NCI-H2227 treated with DMSO at 0.1 percent for 48 hours (cell line): ENCODE results near the gene GNL2.

Experiments used
- DNase-seq: peaks from one replicate; lab custom pipeline; 2025; lab: John Stamatoyannopoulos, UW

Gene GNL2

DNA sequence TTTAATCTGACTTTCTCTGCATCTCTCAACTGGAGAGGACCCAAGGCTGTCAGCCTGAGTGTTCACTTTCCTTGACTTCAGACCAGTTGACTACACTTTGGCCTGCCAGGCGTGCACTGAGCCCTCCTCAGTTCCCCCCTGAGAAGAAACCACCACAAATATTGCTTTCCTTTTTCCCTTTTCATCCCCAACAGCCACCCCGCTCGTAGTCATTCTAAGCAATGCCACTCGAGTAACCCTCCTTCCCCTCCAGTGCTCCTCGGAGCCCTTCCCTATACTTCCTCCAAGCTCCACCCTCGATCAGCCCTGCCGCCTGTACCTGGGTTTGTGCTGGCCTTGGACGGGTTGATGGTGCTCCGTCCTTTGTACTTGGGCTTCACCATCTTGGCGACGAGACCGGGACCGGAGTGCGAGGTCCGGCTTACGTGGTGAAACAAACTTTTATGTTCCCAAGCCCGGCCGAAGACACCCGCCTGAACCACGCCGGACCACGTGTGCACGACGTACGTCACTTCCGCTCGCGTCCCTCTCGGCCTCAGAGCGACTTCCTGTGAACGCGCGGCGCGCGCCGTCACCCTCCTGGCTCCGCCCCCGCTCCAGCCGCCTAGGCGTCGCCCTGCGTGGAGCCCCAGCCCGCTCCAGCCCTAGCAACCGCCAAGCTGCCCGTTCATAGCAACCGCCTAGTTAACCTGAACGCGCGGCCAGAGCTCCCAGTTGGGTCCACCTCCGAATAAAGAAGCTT is at the start of gene GNL2:
Gene GNL2 (minus strand): TSS at position 498 of the 742 bp plus-strand sequence. CDS start 115 bp downstream, at position 383.
- DNase-seq = peak; percentile 95

DNA sequence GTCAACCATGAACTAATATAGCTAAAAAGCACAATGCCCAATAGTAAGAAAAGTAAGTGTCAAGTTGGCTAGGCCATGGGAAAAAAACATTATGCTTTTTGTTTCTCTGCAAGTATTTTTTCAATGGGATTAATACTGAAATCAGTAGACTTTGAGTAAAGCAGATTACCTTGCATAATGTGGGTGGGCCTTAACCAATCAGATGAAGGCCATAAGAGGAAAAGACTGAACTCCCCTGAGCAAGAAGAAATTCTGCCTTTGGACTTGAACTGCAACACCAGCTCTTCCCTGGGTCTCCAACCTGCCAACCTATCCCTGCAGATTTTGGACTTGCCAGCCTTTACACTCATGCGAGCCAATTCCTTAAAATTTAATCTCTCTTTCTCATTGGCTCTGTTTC is 45.3 kb upstream of the GNL2 start:
- DNase-seq = no peak

DNA sequence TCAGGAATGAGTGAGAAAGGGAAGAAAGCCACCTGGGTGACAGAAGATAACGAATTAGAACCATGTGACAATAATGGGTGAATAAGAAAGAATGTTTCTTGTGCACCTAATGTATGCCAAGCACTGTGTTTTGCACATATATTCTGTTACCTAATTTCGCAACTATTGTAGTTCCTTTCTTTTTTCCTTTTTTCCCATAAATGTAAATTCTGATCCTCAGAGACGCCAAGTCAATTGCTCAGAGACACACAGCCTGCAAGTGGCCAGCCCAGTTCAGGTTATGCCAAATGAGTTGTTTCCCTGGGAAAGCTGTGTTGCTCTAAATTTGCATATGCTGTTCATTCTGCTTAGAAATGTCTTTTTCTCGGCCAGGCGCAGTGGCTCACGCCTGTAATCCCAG is 40.7 kb upstream of the GNL2 start:
- DNase-seq = no peak

DNA sequence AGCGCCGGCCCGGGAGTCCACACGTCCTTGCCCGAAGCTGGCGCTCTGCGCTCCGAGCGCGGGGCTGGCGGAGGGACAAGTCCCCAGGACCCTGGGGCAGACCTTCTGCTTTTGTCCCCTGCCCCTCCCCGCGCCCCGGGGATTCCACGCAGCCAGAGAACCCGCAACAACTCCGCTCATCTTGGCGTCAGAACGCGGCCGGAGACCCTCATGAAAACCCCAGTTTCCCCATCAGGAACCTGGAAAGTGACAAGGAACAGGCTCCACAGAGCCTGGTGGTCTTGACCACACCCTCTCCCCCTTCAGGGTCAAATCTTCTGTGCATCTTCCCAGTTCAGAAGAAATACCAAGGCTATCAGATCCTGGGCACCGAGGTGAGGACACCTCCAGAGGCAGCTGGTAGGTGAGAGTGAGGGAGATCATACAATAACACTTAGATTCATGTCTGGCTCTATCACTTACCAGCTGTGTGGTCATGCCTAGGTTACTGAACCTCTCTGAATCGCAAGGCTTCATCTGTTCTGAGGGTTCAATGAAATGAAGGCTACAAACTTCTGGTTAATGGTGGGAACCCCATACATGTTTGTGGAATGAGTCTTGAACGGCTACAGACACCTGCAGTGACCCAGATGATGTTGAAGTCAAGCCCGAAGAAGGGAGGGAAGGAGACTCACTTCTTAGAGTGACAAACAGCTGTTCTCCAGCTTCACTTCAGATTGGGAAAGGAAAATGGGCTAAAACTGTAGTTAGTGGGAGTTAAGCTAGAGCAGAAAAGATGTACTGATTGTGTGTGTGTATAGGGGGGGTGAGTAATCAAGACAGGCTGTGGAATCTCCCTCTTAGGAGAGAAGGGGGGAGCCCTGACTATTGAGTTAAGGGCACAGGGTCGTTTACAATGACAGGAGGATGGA is 39.5 kb upstream of the GNL2 start:
- DNase-seq = no peak

DNA sequence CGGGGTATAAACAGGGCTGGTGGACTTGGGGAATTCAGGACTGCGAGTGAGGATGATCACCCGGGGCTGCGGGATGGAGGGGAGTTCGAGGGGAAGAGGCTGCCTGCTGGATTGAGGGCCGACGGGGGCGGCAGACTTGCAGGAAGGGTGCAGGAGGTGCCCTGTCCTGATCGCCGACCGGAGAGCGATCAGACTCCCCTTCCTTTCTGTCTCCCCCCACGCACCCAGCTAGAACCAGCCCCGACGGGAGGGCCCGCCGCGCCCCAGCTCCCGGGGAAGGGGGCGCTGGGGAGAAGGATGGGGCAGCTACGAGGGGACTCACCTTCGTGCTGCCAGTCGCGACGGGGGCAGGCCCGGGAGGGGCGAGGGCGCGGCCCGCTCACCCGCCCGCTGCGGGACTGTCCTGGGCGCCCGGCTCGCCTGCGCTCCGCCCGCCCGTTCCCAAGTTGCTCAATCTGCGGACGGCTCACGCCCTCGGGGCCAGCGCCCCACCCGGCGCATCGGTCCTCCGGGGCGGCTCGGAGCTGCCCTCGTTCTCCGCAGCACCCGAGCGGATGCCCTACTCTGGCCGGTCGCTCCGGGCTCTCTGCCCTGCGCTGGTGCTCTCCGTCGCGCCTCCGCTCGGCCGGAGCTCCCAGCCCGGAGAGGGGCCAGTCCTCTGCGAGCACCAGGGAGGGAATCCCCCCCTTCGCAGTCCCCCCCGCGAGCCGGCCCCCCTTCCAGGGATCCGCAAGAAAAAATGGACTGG is 38.7 kb upstream of the GNL2 start, which contains the start of gene RSPO1:
Gene RSPO1 (minus strand): TSS at position 649 of the 748 bp plus-strand sequence. CDS start 5,231 bp downstream, outside the sequence.
- peak; percentile 49 for DNase-seq

DNA sequence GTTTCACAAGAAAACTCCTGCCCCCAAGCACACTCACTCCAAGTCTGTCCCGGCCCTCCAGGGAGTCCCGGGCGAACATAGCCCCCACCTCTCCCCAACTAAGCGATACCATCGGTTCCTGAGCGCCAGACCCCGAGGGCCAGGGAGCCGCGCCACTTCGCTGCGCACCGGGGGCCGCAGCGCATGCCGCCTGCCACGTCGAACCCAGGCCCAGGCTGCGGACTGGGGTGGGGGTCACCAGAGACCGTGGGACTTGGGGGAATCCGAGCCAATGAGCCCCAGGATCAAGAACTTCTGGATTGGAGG is 38.2 kb upstream of the GNL2 start:
- no peak for DNase-seq

DNA sequence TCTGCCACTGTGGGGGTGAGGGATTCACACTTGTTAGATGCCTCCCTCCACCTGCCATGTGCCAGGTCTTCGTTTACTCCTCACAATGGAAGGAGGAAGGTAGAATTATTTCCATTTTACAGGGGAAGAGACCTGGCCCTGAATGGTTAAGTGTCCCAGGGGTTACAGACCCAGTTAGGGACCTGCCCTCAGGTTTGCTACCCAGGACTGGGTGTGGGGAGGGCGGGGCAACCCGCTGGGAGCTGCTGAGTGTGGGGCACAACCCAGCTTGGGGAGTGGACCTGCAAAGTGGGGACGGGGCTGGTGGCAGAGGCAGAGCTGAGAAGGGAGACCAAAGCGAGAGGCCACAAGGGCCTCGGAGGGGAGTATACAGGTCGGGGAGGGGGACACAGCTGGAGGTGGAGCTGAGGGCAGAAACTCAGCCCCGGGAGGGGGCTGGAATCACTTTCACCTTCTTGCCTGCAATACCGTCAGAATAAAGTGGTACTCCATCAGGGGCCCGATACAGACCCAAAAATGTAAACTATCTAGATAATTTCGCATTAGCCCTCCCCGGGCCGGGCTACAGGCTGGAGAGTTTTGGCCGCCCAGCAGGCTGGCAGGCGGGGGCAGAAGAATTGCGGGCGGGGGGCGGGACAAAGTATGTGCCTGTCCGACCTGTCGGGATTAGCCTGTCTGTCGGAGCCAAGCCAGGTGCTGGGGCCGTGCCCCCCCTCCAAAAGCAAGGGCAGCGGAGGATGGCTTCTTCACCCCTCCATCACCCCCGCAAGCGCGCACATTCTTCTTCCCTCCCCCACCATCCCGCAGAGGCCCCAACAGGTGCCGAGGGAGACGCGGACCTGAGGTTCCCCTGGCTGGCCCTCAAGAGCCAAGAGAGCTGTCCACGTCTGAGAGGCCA is 37.6 kb upstream of the GNL2 start:
- DNase-seq = no peak

DNA sequence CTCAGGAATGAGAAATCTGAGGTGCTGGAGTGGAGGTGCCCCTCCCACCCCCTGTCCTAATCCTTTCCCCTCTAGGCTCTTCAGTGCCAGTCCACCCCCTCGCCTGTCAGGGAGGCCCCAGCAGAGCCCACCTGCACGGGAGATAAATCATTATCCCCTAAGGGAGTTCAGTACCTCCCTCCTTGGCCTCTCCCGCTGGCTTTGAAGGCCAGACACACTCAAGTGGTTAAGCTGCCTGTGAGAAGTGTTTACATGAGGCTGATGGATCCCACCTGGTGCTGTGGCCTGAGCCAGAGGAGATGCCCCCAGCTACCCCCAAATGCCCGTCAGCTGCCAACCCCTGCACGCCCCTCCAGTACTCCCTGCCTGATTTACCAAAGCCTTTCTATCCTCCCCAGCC is 35.3 kb upstream of the GNL2 start:
- peak; percentile 2 for DNase-seq

DNA sequence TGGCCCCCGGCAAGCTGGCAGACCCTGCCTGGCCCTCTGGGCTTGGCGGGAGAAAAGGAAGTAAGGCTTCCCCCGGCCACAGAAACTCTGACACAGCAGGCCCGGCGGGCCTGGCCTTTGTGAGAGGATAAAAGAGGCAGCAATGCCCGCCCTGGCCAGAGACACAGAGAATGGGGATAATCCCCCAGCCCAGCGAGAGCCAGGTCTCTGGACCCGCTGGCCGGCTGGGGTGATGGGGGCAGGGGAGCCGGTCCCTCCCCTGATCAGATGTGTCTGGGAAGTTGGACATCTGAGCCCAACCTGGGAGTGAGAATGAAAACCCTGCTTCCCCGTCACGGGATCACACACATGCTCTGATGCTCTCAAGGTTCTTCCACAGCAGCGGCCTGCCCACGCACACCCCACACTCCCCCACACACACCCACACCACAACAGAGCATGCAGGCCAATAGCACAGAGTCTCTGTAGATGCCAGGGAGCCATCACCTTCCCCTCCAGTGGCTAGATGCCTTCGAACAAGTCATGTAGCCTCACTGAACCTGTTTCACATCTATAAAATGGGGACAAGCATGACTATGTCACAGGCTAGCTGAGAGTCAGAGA is 34.8 kb upstream of the GNL2 start:
- no peak for DNase-seq

DNA sequence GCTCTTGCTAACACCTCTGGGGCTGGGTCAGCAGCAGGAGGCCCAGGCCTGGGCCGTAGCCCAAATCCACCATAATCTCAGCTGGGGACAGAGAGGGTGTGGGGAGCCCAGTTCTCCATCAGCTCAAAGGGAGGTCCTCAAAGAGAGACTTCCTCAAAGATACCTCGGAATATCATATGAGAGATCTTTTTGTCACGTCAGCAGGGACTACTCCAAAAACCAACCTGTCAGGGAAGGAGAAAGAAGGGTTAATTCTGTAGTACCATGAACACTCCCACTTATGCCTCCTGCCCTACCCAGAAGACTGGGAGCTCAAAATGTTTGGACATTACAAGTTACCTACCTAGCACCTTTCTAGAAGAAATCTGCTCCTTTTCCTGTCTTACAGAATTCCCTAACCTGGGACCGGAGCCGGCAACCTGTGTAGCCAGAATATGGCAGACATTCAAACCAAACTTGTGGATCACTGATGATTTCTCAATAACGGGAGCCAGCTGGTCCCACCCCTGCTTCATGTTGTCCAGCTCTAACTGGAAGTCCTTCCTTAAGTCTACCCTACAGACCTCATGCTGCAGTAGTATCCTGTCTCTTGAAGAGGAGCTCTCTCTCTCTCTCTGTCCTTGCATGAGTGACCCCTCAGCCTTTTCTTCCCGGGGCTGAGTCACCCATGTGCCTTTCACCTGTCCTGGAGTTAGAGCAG is 34.1 kb upstream of the GNL2 start:
- no peak for DNase-seq

DNA sequence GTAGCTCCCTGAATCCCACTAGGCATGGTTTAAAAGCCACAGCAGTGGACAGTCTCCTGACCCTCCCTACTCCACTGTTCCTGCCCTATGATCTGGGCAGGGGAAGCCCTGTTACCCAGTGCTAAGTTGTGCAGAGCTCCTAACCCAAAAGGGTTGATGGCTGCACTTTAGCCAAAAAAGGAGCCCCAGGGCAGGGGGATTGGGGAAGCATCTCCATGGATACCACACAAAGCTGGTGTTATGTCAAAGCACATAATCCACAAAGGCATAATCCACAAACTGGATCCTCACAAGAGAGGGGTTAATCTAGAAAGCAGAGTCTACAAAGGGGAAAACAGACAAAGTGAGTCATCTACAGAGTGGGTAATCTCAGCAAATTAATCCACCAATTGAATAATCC is 33.3 kb upstream of the GNL2 start:
- no peak for DNase-seq

DNA sequence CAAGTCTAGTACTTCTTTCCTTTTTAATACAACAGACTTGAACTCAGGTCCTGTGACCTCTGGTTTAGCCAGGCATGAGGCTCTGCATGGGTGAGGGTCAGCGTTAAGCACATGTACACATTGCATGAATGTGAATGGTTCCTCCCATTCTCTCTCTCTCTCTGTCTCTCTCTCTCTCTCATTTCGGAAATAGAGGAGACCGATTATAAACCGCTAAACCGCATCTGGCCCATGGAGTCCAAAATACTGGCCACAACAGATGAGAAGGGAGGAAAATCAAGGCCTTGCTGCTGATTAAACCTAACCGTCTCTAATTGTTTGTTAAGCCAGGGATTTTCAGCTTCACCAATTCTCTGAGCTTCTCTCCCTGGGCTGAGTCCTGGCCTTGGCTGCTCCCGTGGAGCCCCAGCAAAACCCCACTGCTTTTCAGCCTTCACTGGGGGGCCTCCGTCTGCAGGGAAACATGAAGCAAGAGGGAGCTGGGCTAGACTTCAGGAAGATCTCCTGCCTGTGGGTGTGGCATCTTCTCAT is 32.4 kb upstream of the GNL2 start:
- DNase-seq = no peak

DNA sequence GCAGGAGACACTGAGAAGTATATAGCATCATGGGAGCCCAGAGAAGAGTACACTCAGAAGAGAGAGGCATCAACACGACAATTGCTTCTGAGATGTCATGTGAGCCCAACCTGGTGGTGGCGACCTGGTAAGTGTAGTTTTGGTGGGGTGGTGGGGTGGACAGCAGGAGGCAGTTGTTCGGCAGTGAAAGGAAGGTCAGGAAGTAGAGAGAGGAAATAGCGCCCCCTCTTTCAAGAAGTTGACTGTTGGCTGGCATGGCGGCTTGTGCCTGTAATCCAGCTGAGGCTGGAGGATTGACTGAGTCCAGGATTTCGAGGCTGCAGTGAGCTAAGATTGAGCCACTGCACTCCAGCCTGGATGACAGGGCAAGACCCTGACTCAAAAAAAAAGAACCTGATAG is 26.4 kb upstream of the GNL2 start:
- DNase-seq = no peak

DNA sequence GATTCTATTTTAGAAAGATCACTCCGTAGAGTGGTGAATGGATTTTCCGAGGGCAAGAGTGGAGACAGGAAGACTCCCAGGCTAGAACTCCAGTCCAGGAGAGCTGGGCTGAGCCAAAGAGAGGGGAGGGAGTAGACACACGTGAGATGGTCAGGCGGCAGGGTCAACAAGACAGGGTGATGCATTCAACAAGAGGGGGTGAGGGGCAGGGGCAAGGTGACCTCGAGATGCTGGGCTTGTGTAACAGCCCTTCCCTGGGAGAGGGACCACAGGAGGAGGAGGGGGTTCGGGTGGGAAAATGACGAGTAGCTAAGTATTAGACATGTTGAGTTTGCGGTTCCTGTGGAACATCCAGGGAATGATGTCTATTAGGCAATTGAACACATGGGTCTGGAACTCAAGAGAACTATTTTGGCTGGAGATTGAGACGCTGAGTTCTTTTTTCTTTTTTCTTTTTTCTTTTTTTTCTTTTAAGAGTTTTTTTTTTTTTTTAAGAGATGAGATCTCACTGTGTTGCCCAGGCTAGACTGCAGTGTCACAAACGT is 25.7 kb upstream of the GNL2 start:
- DNase-seq = no peak

DNA sequence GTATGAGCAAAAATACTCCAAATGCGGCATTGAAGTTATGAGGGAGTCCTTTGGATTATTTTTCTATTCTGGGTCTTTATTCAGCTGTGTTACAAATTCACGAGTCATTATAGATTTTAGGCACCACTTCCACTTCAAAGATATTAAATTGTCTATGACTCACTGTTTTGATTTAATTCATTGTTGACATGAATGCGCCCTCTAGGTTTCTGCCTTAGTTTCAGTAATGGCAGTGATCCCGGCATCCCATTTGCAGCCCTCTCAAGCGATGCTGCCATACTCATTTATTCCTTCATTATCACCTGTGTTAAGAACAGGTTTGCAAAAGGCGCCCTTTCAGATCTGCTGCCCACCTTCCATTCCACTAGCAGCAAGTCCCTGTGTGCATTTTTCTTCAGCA is 25.0 kb upstream of the GNL2 start:
- no peak for DNase-seq

DNA sequence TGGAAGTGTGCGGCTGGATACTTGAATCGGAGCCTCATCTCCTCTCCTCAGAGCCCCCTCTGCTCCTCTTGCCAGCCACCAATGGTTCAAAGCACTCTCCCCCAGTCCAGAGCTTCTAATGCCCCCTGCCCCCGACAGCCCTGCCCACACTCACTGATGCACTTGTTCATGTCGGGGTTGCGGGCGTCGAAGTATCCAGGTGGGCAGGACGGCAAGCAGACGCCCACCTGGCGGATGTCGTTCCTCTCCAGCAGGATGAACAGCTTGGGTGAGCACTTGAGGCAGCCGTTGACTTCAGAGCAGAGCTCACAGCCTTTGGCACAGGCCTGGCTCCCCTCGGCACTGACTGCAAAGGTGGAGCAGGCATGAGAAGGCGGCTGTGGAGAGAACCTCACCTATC is 20.6 kb upstream of the GNL2 start:
- DNase-seq = no peak

DNA sequence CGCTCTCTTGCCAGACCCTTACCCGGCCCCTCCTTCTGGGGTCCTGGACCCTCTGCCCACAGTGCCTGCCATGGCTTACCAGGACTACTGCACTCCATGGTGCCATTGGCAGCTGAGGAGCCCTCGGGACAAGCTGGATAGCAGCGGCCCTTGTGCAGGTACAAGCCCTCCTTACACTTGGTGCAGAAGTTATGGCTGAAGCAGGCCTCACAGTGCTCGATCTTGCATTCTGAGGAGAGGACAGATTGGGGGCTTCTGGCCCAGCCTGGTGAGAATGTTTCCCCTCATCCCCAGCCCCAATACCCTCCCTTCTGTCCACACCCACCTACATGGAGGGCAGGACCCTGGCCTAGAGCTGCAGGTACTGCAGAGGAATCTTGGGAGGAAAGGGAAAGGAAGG is 18.4 kb upstream of the GNL2 start:
- no peak for DNase-seq

DNA sequence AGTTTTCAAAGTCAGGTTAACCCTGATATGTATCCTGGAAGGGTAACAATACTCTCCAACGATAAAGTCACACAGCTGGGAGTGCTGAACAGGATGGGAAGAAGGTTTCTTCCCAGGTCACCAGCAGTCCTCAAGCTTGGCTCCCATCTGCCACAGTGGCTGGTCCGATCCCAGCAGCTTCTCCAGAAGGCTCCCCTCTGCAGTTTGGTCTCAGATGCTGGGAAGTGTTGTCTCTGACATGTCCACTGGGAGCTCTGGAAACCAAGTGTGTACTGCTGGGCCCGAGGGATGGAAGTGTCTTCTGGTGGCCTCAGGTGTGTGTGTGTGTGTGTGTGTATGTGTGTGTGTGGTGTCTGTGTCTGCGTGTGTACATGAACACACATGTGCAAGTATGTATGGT is 16.4 kb upstream of the GNL2 start:
- DNase-seq = no peak

DNA sequence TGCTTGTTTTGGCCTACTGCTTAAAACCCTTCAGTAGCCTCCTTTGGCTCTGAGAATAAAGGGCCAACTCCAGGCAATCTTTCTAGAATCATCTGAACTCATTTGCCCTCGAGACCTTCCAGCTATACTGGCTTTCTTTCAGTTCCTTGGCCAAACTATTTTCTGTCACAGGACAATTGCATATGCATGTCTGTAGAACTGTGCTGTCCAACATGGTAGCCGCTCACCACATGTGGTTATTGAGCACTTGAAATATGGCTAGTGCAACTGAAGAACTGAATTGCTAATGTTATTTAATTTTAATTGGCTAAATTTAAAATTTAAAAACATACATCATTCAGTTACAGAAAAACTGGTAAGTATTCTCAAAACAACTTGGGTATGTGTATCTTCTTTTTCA is 14.3 kb upstream of the GNL2 start:
- DNase-seq = no peak

DNA sequence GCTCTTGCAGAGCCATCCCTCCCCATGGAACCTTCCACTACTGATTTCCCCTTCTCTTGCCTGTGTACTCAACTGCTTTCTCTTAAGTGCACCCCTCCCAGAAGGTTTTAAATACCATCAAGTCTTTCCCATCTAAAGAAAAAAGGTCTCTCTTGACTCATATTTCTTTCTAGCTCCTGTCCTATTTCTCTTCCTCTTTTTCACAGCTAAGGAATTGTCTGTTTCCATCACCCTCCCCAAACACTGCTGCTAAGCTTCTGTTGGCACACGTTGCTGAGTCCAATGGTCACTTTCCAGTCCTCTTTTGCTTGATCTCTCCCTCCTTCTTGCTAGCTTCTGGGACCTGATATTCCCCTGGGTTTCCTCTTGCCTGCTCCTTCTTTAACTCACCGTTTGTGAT is 13.3 kb upstream of the GNL2 start:
- no peak for DNase-seq
